Measurements from ENCODE around the gene SMARCD2.

GRCh38 chr17:63823659-63824331 is 18.7 kb downstream of the SMARCD2 start:
- TF ChIP-seq CTCF (IDR thresholded peaks at IDR 0.05) (no peak), POLR2AphosphoS5 (IDR thresholded peaks at IDR 0.05) (no peak)
